ENCODE results near the gene LMX1A.

Gene LMX1A

DNA sequence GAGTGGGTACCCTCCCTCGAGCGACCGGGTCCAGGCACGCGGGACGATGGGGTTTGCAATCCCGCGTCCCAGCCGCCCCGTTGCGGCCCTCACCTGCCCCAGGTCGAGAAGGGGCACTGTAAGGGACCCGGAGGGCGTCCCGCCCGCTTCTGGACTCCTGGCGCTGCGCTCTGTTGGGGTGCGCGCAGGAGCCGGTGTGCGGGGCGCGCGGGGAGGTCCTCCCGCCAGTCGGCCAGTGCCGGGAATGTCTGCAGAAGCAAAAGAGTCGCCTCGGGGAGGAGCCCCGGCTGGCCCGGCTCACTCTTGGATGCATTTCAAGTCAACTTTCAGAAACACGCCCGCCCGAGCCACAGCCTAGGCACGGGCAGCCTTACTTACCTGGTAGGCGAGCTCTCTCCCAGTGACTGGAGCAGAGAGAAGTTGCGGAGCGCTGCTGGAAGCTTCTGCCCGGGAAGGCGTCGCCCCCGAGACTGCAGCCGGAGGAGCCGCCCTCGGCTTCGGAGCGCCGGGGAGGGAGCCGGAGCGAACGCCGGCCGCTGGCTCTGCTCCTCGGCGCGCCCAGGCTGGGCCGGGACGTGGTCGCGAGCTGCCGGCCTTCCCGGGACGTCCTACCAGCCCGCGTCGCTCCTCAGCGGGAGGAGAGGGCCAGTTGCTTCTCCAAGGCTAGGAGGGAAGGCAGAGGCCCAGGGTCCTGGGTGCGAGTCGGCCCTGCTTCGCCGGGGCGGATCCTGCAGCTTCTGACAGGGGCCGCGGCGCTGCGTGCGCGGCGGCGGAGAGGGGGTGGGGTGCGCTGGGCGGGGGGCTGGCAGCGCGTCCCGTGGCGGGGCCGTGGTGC lies at the start of gene LMX1A:
LMX1A (minus strand) TSS at position 739 of the 835 bp plus-strand sequence. CDS start 1,156 bp downstream, outside the sequence.
- peak; percentile 62 for DNase-seq (ENCODE audit: low spot score)

DNA sequence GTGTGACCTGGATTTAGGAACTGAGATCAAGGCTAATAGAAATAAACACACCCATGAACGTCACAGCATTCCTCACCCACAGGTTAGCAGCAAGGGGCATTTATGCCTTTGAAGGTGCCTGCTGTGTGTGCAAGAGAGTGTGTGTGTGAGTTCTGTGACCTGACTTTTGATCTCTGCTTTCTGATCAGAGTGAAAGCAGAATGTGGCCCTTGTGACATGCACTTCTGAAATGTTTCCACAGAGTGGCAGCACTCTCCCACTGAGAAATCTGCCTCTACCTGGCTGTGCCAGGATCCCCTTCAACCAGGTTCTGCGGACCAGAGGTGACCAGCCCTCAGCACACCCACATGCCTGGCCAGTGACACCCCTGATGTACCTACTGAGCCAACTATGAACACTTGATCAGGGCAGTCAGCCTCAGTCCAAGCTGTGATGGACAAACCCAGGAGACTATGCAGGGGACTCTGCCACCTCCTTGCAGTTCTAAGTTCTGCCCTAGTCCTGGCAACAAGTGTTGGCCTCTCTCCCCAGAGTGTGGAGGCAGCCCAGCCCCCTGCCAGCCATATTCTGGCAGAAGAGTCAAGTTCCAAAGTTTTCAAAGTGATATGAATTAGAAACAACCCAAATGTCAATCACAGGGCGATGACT lies 47.4 kb upstream of the LMX1A start:
- peak; percentile 32 for DNase-seq (ENCODE audit: low spot score)

DNA sequence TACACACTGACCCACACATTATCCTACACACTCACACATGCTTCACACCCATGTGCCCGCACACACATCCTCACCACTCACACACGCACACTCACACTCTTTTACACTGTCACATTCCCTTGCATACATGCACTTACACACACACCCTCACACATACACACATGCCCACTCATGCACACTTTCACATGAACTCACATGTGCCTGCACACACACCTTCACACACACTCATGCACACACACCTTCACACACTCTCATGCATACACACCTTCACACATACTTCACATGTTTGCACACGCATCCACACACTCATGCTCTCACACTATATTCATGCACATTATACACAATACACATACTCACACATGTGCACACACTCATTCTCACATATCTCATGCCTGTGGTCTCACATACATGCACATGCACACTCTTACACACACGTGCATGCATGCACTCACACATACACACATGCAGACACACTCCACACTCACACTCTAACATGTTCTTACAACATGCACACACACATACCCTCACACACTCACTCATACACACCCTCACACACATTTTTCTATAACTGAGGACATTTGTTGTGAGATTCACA lies 46.1 kb upstream of the LMX1A start:
- no peak for DNase-seq (ENCODE audit: low spot score)

DNA sequence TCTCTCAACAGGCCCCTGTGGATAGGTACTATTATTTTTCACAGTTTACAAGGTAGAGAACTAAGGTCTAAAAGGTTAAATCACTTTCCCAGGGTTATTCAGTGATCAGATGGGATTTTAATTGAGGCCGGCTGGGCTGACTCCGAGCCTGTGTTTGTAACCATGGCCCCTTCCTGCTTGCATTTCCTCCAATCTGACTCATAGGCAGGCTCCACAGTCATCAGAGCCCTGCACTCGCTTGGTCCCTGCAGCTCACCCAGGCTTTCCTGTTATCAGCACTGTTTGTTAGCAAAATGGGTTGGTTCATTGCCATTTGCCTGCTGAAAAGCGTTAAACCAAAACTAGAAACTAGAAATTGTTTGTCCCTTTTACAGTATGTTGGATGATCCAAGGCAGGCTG lies 41.4 kb upstream of the LMX1A start:
- peak; percentile 85 for DNase-seq (ENCODE audit: low spot score)

DNA sequence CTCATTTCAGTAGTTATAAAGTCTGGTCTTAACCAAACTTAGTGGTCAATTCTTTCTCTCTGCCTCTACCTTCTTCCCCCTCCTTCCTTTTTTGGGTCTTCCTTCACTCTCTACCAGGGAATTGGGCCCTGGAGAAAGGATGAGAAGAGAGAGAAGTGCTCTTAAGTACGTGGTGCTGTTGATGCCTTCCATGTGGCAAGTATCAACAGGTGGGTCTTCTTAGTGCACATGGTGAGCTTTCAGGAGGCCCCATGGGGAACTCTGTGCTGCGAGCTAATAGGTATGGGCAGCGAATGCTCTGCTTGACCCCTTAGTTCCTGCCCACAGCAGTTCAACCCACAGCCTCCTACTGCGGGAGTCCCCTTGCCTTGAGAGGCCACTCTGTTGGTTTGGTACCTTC lies 39.4 kb upstream of the LMX1A start:
- DNase-seq (ENCODE audit: low spot score) = no peak

DNA sequence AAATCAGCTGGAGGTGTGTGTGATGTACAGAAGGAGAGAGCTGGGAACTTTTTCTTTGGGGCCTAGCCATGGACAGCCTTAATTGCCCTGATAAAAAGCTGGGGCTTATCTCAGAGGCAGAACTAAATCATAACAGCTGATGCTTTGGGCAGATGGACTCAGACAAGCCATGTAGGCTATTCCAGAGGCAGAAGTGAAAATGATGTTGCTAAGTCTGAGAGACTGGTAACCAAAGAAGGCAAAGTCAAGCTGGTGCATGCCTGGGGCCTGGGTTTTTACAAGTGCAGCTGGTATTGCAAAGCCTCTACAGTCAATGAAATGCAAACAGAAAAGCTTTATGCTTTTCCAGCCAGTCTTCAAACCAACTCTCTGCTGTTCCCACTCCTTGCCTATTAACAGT lies 39.0 kb upstream of the LMX1A start:
- no peak for DNase-seq (ENCODE audit: low spot score)

DNA sequence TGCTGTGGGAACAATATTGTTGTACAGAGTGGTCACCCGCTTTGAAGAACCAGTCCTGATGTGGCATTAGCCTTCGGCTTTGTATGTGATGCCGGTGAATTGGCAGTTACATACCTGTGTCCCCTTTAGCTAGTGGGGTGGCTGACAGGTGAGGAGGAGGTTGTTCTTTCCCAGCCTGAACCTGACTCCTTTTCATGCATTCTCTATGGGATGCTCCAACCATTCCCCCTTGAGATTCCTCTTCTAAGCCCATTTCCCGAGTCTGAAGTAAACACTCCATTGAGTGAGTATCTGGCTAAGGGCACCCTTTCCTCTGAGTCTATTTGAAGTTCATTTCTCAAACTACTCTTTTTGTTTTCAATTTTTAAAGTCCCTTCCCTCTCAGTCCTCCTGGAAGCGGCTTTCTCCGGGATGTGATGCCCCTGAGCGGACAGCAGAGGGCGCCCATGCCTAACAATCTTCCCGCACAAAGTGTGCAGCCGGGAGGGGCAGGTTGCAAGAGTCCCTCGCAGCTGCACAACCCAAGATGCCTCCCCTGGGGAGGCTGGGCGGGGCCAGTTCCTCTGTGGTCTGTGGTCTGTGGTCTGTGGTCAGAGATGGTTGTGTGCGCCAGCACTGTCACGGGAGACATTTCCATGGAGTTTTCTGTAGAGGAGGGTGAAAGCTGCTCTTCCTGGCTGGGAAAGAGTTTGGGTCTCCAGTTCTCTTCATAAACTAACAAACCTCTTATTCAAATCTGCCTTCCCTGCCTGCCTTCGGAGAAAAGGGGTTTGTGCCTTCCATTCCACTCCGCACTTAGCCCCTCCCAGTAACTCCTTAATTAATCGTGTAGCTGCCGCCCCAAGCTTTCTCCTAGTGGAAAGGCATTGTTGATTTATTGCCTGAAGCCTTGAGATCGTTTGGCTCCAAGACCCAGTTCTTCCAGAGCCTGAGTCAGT lies 36.4 kb upstream of the LMX1A start:
- peak; percentile 96 for DNase-seq (ENCODE audit: low spot score)

DNA sequence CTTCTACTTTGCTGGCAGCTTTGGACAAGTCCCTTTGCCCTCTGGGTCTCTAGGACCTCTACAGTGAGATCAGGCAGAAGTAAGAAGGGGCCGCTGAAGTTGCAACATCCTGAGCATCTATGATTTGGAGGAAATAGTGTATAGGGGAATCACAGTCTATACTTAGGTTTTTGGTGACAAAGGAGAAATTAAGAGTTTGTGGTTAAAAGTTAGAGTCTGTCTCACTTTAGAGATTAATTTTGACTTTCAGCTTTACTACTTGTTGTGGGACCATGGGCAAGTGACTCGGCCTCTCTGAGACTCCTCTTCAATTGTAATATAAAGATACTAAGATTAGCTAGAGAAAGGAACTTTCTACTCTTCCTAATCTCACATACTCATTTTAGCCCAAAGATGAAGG lies 33.1 kb upstream of the LMX1A start:
- no peak for DNase-seq (ENCODE audit: low spot score)

DNA sequence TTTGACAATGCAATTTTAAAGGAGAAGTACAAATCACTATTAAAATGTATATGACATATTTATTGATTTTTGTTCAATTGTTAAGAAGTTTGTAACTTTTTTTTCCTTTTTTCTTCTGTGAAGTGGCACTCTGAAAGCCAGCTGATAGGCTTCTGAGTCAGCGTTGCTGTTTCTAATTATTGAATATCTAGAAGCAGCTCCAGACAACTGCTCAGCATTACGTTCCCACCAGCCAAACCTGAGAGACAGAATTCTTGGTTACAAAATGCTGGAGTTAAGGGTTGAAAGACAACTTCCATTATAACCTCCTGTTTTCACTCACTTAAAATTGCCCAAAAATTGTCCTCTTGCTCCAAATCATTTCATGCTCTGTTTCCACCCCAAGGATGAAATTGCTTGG lies 31.4 kb upstream of the LMX1A start:
- peak; percentile 41 for DNase-seq (ENCODE audit: low spot score)

DNA sequence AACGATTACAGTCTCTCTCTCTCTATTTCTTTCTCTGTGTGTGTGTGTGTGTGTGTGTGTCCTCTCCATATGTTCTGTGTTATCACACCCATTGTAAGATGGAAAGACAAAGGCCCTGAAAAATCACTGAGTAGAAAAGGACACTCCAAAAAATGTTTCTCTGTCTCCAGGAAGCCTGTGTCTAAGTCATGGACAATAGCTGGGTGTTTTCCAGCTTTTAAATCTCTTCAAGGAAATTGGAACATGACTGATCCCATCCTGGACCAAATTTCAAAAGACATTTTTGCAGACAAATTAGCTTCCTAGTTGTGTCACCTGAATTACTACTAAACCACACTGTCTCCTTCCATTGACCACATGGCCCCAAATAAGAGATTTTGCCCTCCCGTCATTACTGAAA lies 31.0 kb upstream of the LMX1A start:
- DNase-seq (ENCODE audit: low spot score) = no peak

DNA sequence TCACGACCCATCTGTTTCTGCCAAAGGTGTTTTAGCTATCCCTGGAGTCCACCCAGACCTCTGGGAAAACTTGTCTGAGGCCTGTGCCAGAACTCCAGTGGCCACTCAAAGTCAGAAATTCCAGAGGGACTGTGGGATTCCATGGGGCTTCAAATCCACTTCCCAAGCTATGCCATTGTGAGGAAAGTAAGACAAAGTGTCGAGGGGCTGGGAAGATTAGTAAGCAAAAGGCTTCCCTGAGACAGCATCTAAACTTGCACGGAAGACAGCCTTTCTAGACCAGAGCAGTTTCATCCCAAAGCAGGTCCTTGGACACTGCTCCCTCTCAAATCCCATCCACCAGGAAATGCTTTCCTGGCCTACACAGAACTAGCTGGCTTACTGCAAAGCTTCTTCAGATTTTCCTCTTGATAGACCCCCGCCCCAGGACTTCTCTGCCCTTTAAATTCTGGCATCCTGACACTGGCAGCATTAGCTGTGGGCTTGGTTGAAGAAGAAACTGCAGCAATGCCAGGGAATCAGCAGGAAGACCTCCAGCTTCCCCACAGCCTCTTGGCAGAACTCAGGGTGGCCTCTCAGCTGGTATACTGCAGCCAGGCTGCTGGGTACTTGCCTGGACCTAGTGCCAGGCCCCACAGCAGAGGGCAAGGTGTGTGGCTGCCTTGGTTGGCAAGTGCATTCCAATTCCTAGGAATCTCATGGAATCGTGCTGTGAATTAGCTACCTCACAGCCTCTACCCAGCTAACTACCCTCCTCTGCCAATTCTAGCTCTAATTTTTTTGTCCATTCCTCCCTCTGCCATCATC lies 27.3 kb upstream of the LMX1A start:
- no peak for DNase-seq (ENCODE audit: low spot score)

DNA sequence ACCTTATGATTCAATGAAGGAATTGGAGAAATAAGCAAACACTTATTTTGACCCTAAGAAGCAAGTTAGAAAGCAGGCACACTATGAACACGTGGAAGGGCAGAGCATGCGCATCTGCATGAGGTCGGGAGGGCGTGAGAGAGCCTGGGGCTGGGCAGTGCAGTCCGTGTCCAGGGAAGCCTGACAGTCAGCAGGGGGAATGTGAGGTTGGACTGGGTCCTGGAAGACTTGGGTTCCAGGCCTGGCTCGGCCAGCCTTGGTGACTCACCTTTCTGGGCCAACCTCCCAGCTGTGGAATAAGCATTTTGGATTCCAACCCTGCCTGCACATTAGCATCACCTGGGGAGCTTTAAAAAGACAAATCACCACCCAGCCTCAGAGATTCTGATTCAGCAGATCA lies 26.6 kb upstream of the LMX1A start:
- DNase-seq (ENCODE audit: low spot score) = peak; percentile 89

DNA sequence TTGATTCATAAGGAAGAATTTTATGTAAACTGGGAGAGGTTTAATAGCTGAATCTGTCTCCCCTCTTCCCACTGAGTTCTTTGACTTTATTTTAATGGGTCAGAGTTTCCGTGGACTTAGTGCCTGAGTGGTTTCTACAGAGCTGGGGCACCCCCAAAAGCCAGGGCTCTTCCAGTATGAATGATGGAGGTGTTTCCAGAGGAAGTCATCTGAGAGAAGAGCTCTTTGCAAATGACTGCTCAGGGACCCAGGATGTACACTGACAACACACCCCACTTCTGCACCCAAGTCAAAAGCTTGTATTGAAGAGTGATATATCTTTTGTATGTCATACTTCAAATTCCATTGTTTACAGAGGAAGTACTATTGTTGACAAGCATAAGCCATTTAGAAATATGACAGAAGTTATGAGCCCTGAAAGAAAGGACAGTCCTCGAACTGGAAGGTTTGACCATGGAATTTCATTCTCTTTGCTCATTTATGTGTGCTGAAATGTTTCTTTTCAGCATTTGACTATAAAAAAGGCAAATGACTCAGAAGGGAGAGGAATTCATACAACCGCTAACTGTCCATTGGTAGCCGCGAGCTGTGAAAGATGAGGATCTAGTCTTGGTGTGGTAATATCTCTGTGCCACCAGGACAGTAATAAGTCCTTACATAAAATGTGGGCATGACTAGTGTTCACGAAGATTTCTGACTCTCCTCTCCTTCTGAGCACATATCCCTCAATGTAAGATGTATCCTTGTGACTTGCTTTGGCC lies 25.4 kb upstream of the LMX1A start:
- peak; percentile 63 for DNase-seq (ENCODE audit: low spot score)

DNA sequence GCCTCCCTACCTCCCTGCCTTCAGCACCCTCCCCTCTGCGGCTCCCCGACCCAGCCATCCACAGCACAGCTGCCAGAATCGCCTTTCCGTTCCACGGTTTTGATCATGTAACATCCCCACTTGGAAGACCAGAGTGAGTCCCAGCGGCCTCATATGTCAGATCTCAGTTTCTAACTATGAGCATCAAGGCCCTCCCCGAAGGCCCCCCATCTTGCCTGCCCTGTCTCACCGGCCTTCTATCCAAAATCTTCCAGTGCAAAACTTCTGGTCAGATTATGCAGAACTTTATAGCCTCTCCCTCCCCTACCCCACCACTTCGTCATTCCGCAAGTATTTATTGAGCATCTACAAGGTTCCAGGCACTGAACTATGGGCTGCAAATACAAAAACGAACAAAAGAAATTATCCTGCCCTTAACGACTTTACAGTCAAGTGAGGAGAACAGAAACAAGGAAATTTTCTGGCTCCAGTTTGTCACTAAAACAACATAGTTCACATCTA lies 20.3 kb upstream of the LMX1A start:
- peak; percentile 51 for DNase-seq (ENCODE audit: low spot score)

DNA sequence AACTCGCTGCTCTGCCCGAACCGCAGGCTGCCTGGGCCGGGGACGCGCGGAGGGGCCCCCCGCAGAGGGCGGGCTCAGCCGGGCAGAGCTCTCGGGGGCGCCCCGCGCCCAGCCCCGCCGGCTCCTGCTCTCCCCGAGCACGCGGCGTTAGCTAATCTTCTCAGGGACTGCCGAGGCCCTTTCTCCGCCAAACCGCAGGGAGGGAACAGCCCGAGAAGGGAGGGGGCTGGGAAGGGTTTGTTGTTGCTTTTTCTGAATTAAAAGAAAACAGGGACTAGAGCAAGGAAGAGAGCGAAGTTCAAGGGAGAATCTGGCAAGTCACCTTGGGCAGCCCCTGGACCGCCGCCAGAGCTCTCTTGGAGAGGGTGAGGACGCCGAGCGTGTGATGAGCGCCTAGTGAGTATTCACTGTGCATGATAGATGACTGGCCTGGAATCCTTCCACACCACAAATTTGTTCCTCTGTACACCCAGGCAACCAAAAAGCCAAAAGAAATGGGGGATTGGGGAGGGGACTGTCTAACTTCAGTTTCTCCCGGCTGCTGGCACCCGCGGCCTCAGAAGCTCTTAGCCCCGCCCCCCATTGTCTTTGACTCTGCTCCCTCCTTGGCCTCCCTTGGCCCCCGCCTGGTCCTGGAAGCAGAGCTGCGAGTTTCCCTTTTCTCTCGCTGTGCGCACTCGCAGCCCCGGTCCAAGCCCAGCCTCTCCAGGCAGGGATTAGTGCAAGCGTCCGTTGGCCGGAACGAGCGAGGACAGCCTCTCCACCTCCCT lies 19.7 kb upstream of the LMX1A start:
- DNase-seq (ENCODE audit: low spot score) = peak; percentile 91

DNA sequence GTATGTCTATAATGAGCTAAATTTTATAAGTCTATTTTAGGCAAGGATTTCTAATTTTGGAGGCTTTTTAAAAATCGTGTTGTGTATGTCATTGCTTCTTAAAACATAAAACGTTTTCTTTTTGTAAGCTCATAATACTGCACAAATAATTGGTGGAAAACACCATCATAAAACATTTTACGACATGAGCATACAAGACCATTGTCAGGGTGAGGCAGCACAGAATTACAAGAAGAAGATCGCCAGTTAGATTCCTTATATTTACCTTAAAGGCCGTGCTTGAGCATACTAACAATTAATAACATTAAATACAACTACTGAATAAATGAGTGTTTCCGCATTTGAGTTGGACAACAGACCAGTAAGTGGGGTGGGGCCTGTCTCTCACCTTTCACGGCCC lies 19.1 kb upstream of the LMX1A start:
- no peak for DNase-seq (ENCODE audit: low spot score)

DNA sequence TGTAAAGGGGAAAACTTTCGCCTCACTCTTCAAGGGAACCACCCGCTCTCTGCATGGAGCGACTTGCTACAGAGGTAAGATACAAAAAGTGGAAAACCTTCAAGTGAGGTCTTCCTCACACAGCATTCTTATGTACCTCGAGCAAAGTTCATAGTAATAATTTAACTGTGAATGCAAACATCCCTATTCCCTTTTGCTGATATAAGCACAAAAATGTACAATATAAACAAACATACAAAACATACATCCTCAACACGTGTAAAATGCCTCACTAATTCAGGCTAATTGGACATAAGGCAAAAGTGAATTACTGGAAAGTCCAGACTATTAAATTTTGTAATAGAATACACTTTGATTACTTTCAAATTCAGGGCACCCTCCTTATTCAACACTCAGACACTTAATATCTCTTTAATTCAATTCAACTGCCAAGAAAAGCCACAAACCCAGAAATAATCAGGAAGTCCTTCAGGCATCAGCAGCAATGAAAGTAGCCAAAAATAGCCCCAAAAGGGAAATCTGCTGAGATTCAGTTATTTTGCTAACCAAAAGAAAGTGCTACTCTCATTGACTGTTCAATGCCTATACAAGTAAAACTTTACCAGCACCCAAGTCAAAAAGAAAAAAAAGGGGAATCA lies 15.2 kb upstream of the LMX1A start:
- peak; percentile 45 for DNase-seq (ENCODE audit: low spot score)

DNA sequence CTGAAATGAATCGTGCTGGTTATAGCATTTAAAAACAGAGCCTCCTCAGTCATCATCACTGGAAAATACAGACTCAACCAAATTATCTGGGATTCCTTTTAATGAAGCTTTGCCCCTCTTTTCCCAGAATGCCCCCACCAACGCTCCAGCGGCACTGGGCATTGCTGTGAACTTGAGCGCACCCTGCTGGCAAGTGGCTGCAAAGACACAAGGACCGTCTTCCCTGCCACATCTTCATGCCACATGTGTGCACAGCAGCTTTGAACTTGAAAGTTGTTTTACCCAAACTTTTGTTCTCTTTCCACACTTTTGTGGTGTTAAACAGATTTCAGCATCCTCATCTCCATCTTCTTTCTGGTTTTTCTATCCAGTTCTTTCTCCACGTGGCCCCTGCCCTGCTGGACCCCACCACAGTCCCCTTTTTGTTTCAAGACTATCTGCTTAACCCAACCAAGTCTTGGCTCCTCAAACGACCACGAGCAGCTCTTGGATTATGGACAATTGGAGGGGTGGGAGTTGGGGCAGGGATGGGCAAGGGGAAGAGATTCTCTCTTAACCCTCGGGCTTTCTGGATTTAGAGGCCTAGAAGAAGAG lies 12.8 kb upstream of the LMX1A start:
- DNase-seq (ENCODE audit: low spot score) = peak; percentile 82
